HL-60 (cell line): ENCODE measurements around the gene GALNT14.

ENCODE experiments used
- DNase-seq, 2 experiments: peaks; one replicate each; pipeline ENCODE4 v3.0.0-alpha.2; 2010 to 2020; ENCODE audit warnings: low read depth in 1 of 2, low spot score in 1 of 2
- H3K27ac ChIP-seq: fragments of 250-450 bp; sonication (Bioruptor Pico); replicated peaks from 2 replicates; pipeline ENCODE4 v1.5.1; 2020; ENCODE audit warnings: mild to moderate bottlenecking, moderate library complexity
- H3K27me3 ChIP-seq: fragments of 250-450 bp; sonication (Bioruptor Pico); 2 replicates; pipeline ENCODE4 v1.5.1; 2021; ENCODE audit warnings: mild to moderate bottlenecking, moderate library complexity; ENCODE audit not compliant: insufficient read depth, poor library complexity, severe bottlenecking
- H3K4me3 ChIP-seq: replicated peaks from 2 replicates; pipeline ENCODE4 v1.5.1; 2011; ENCODE audit warnings: mild to moderate bottlenecking, control low read depth, low read length; ENCODE audit not compliant: insufficient read depth
- CTCF ChIP-seq: IDR thresholded peaks from one replicate; pipeline ENCODE4 v1.5.1; 2011; ENCODE audit warnings: low read length, control low read depth, inconsistent platforms; ENCODE audit not compliant: insufficient read depth
- GABPA ChIP-seq: IDR thresholded peaks from 2 replicates; pipeline ENCODE4 v1.6.1; 2012; ENCODE audit warnings: low read depth
- POLR2AphosphoS5 ChIP-seq: IDR thresholded peaks from 2 replicates; pipeline ENCODE4 v1.6.1; 2012; ENCODE audit warnings: low read depth
- SPI1 ChIP-seq: IDR thresholded peaks from 2 replicates; pipeline ENCODE4 v1.6.1; 2012; ENCODE audit warnings: low read depth, mild to moderate bottlenecking, borderline replicate concordance
- TF ChIP-seq, protein P1 (sequence below): IDR thresholded peaks from 2 replicates; pipeline ENCODE4 v1.6.1; 2012; ENCODE audit warnings: low read depth; ENCODE audit not compliant: insufficient replicate concordance

Gene GALNT14

GRCh38 chr2:31049916-31050588, 88.2 kb downstream of the GALNT14 start:
- TF ChIP-seq CTCF: no peak
- TF ChIP-seq GABPA: no peak
- TF ChIP-seq SPI1: peak; percentile 83
- TF ChIP-seq POLR2AphosphoS5: no peak
- TF ChIP-seq, protein P1, sequence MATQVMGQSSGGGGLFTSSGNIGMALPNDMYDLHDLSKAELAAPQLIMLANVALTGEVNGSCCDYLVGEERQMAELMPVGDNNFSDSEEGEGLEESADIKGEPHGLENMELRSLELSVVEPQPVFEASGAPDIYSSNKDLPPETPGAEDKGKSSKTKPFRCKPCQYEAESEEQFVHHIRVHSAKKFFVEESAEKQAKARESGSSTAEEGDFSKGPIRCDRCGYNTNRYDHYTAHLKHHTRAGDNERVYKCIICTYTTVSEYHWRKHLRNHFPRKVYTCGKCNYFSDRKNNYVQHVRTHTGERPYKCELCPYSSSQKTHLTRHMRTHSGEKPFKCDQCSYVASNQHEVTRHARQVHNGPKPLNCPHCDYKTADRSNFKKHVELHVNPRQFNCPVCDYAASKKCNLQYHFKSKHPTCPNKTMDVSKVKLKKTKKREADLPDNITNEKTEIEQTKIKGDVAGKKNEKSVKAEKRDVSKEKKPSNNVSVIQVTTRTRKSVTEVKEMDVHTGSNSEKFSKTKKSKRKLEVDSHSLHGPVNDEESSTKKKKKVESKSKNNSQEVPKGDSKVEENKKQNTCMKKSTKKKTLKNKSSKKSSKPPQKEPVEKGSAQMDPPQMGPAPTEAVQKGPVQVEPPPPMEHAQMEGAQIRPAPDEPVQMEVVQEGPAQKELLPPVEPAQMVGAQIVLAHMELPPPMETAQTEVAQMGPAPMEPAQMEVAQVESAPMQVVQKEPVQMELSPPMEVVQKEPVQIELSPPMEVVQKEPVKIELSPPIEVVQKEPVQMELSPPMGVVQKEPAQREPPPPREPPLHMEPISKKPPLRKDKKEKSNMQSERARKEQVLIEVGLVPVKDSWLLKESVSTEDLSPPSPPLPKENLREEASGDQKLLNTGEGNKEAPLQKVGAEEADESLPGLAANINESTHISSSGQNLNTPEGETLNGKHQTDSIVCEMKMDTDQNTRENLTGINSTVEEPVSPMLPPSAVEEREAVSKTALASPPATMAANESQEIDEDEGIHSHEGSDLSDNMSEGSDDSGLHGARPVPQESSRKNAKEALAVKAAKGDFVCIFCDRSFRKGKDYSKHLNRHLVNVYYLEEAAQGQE: no peak
- no peaks in the 10 kb centered on the region for H3K27me3 ChIP-seq
- DNase-seq: peak in 1 of 2 experiments; percentile 9
- H3K4me3 ChIP-seq: no peak overlapping the region
- H3K27ac ChIP-seq: no peak overlapping the region

DNA sequence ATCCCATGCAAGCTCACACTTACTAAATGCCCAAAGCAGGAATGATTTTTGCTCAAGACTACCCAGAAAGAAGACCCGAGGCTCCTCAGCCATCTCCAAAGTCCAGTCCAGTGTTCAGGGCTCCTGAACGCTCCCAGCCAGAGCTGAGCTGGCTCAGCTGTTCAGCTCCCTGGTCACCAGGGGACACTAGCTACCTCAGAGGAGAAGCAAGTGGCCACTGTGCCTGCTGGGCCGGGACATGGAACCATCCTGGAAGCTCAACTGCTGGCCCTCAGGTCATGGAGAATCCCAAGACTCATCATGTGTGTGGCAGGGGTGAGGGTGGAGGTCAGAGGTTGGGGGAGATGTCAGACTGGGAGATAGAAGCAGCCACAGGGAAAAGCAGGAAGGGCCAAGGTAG, 89.0 kb downstream of the GALNT14 start:
- no peak for DNase-seq
- no peak for TF ChIP-seq POLR2AphosphoS5
- TF ChIP-seq GABPA: no peak
- TF ChIP-seq SPI1: no peak
- Histone ChIP-seq H3K4me3 (no peak overlapping the region), H3K27me3 (no peaks in the 10 kb centered on the region), H3K27ac (no peak overlapping the region)

- H3K27ac ChIP-seq: no peak overlapping the region
- no peak overlapping the region for H3K4me3 ChIP-seq
- no peak for TF ChIP-seq CTCF
- TF ChIP-seq SPI1: no peak
- TF ChIP-seq, protein P1: no peak
- no peak for TF ChIP-seq GABPA
- no peak for TF ChIP-seq POLR2AphosphoS5
- DNase-seq: no peak
- H3K27me3 ChIP-seq: no peaks in the 10 kb centered on the region
Measured at GRCh38 chr2:31047599-31047998, 90.6 kb downstream of the GALNT14 start.

- Histone ChIP-seq H3K27ac (no peak overlapping the region), H3K4me3 (no peak overlapping the region), H3K27me3 (no peaks in the 10 kb centered on the region)
- no peak for TF ChIP-seq GABPA
- TF ChIP-seq POLR2AphosphoS5: no peak
- no peak for TF ChIP-seq CTCF
- TF ChIP-seq, protein P1: no peak
- no peak for TF ChIP-seq SPI1
- DNase-seq: no peak
Measured at GRCh38 chr2:31038385-31038784, 99.9 kb downstream of the GALNT14 start.
